ENCODE data around the gene HABP4.

The HABP4 gene

DNA sequence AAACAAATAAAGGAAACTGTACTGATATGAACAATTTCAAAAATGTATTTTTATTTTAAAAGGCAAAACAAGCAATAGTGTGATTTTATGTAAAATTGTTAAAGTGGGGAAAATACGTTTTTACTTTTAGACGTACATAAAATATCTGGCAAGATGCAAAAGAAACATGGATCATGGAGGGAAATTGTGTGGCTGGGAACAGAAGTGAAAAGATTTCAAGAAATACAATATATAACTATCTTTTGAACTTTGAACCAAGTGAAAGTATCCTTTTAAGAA is 30.3 kb upstream of the HABP4 start:
- H3K9me3 ChIP-seq (ENCODE audit: insufficient read depth, low read depth, low read length), result no peaks in the 10 kb centered on the region
- no peaks in the 10 kb centered on the region for H3K36me3 ChIP-seq (ENCODE audit: insufficient read depth, low read depth, low read length)
- H3K4me1 ChIP-seq (ENCODE audit: insufficient read depth, low read length), result peaks cover 14% of the 10 kb centered on the region
- H3K9ac ChIP-seq (ENCODE audit: low read depth, low read length), result peak overlapping the region; percentile 95; the same call in 1 of the 2 replicates
- H3K27me3 ChIP-seq (ENCODE audit: insufficient read depth, low read length), result no peaks in the 10 kb centered on the region
- H3K27ac ChIP-seq (ENCODE audit: low read length), result peak overlapping the region; percentile 67
- peak overlapping the region; percentile 81 for H3K4me3 ChIP-seq (ENCODE audit: low read length)

DNA sequence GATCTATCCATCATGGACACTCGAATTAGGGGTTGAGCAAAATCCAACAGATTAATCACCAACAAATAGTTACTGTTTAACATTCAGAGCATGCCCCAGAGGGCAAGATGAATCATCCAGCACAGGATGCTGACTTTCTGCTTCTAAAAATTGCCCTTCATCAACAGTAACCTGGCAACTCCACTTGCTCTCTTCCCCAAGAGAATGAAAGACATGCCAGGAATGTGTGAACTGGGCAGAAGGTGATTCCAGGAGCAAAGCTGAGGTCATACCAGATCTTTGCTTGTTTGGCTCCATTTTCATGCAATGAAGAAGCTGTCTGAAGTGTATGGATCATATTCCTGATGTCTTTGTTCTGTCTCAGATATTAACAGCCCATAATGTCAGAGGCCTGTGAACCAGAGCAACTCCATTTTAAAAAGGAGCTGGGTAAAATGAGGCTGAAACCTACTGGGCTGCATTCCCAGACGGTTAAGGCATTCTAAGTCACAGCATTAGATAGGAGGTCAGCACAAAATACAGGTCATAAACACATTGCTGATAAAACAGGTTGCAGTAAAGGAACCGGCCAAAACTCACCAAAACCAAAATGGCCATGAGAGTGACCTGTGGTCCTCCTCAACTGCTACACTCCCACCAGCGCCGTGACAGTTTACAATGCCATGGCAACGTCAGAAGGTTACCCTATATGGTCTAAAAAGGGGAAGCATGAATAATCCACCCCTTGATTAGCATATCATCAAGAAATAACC is 29.3 kb upstream of the HABP4 start:
- no peak overlapping the region for H3K27ac ChIP-seq (ENCODE audit: low read length)
- peak overlapping the region; percentile 95; the same call in 1 of the 2 replicates for H3K9ac ChIP-seq (ENCODE audit: low read depth, low read length)
- peaks cover 14% of the 10 kb centered on the region for H3K4me1 ChIP-seq (ENCODE audit: insufficient read depth, low read length)
- H3K36me3 ChIP-seq (ENCODE audit: insufficient read depth, low read depth, low read length), result no peaks in the 10 kb centered on the region
- peak overlapping the region; percentile 24; the same call in 1 of the 2 replicates for H3K4me3 ChIP-seq (ENCODE audit: low read length)
- no peaks in the 10 kb centered on the region for H3K27me3 ChIP-seq (ENCODE audit: insufficient read depth, low read length)
- H3K9me3 ChIP-seq (ENCODE audit: insufficient read depth, low read depth, low read length), result no peaks in the 10 kb centered on the region

- no peaks in the 10 kb centered on the region for H3K9me3 ChIP-seq (ENCODE audit: insufficient read depth, low read depth, low read length)
- no peaks in the 10 kb centered on the region for H3K36me3 ChIP-seq (ENCODE audit: insufficient read depth, low read depth, low read length)
- no peak overlapping the region for H3K4me3 ChIP-seq (ENCODE audit: low read length)
- peaks cover 14% of the 10 kb centered on the region for H3K4me1 ChIP-seq (ENCODE audit: insufficient read depth, low read length)
- H3K27ac ChIP-seq (ENCODE audit: low read length), result no peak overlapping the region
- H3K9ac ChIP-seq (ENCODE audit: low read depth, low read length), result no peak overlapping the region
- no peaks in the 10 kb centered on the region for H3K27me3 ChIP-seq (ENCODE audit: insufficient read depth, low read length)
These were observed 26.5 kb upstream of the HABP4 start for GRCh38 chr9:96423322-96423984.

DNA sequence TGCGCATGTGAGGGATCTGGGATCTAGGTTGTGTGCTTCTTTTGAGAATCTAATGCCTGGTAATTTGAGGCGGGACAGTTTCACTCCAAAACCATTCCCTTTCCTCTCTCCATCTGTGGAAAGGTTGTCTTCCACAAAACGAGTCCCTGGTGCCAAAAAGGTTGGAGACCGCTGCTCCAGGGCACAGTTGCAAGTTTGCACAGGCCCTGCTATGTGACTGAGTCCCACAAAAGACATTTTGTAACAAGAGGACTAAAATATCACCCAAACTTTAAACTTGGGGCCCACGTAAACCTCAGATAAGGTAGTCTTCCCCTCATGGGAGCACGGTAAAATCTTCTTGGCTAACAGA is 26.0 kb upstream of the HABP4 start:
- H3K27me3 ChIP-seq (ENCODE audit: insufficient read depth, low read length), result no peaks in the 10 kb centered on the region
- H3K4me1 ChIP-seq (ENCODE audit: insufficient read depth, low read length), result peaks cover 14% of the 10 kb centered on the region
- H3K36me3 ChIP-seq (ENCODE audit: insufficient read depth, low read depth, low read length), result no peaks in the 10 kb centered on the region
- H3K9me3 ChIP-seq (ENCODE audit: insufficient read depth, low read depth, low read length), result no peaks in the 10 kb centered on the region
- no peak overlapping the region for H3K4me3 ChIP-seq (ENCODE audit: low read length)
- H3K9ac ChIP-seq (ENCODE audit: low read depth, low read length), result no peak overlapping the region
- no peak overlapping the region for H3K27ac ChIP-seq (ENCODE audit: low read length)

- Histone ChIP-seq H3K4me1 (ENCODE audit: insufficient read depth, low read length) (peaks cover 4% of the 10 kb centered on the region; the same call in 1 of the 2 replicates), H3K27me3 (ENCODE audit: insufficient read depth, low read length) (no peaks in the 10 kb centered on the region), H3K36me3 (ENCODE audit: insufficient read depth, low read depth, low read length) (no peaks in the 10 kb centered on the region), H3K9me3 (ENCODE audit: insufficient read depth, low read depth, low read length) (no peaks in the 10 kb centered on the region), H3K27ac (ENCODE audit: low read length) (no peak overlapping the region), H3K9ac (ENCODE audit: low read depth, low read length) (no peak overlapping the region), H3K4me3 (ENCODE audit: low read length) (no peak overlapping the region)
These were observed 24.3 kb upstream of the HABP4 start for GRCh38 chr9:96425500-96426169.

DNA sequence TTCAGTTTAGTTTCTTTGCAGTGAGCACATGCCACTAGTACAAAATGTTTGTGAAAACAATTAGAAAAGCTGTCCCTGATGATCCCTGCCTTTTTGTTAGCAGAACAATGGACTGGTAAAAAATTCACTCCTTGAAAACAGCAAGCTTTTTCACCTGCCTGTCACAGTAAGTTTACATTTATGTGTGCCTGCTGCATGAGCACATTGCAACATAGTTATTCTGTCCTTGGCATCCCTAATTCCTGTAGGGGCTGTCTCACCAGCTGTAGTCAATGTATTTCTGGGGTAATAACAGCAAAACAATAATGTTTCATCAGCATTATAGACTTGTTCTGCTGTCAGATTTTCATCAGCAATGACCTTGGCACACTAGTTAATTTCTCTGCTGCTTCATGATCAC is 20.2 kb upstream of the HABP4 start:
- no peaks in the 10 kb centered on the region for H3K9me3 ChIP-seq (ENCODE audit: insufficient read depth, low read depth, low read length)
- H3K9ac ChIP-seq (ENCODE audit: low read depth, low read length), result no peak overlapping the region
- H3K27me3 ChIP-seq (ENCODE audit: insufficient read depth, low read length), result no peaks in the 10 kb centered on the region
- no peaks in the 10 kb centered on the region for H3K36me3 ChIP-seq (ENCODE audit: insufficient read depth, low read depth, low read length)
- H3K4me1 ChIP-seq (ENCODE audit: insufficient read depth, low read length), result no peaks in the 10 kb centered on the region
- no peak overlapping the region for H3K27ac ChIP-seq (ENCODE audit: low read length)
- H3K4me3 ChIP-seq (ENCODE audit: low read length), result no peak overlapping the region

DNA sequence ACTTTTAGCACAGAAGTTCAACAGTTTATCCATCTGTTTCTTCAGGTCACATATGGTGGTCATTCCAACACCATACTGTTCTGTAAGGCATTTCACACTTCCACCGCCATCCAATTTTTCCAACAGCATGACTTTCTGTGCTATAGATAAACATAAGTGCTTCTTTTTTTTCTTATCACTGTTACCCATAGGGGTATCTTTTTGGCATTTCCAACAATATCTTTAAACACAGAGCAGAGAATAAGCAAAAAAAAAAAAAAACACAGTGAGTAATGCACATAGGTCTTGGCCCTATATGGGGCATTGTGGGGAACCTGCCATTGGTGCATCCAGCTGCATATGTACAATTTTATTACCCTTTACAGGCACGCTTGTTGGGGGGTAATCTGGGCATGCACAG is 19.6 kb upstream of the HABP4 start:
- H3K4me1 ChIP-seq (ENCODE audit: insufficient read depth, low read length), result no peaks in the 10 kb centered on the region
- no peaks in the 10 kb centered on the region for H3K27me3 ChIP-seq (ENCODE audit: insufficient read depth, low read length)
- no peaks in the 10 kb centered on the region for H3K9me3 ChIP-seq (ENCODE audit: insufficient read depth, low read depth, low read length)
- no peak overlapping the region for H3K4me3 ChIP-seq (ENCODE audit: low read length)
- H3K36me3 ChIP-seq (ENCODE audit: insufficient read depth, low read depth, low read length), result no peaks in the 10 kb centered on the region
- H3K27ac ChIP-seq (ENCODE audit: low read length), result no peak overlapping the region
- no peak overlapping the region for H3K9ac ChIP-seq (ENCODE audit: low read depth, low read length)

- Histone ChIP-seq H3K4me3 (ENCODE audit: low read length) (no peak overlapping the region), H3K27ac (ENCODE audit: low read length) (no peak overlapping the region), H3K36me3 (ENCODE audit: insufficient read depth, low read depth, low read length) (no peaks in the 10 kb centered on the region), H3K4me1 (ENCODE audit: insufficient read depth, low read length) (no peaks in the 10 kb centered on the region), H3K9me3 (ENCODE audit: insufficient read depth, low read depth, low read length) (no peaks in the 10 kb centered on the region), H3K9ac (ENCODE audit: low read depth, low read length) (no peak overlapping the region), H3K27me3 (ENCODE audit: insufficient read depth, low read length) (no peaks in the 10 kb centered on the region)
These were observed 14.6 kb upstream of the HABP4 start for GRCh38 chr9:96435345-96435744.

- Histone ChIP-seq H3K27me3 (ENCODE audit: insufficient read depth, low read length) (no peaks in the 10 kb centered on the region), H3K4me3 (ENCODE audit: low read length) (no peak overlapping the region), H3K9me3 (ENCODE audit: insufficient read depth, low read depth, low read length) (no peaks in the 10 kb centered on the region), H3K27ac (ENCODE audit: low read length) (no peak overlapping the region), H3K9ac (ENCODE audit: low read depth, low read length) (no peak overlapping the region), H3K4me1 (ENCODE audit: insufficient read depth, low read length) (no peaks in the 10 kb centered on the region), H3K36me3 (ENCODE audit: insufficient read depth, low read depth, low read length) (no peaks in the 10 kb centered on the region)
These were observed 13.9 kb upstream of the HABP4 start for GRCh38 chr9:96436063-96436455.

DNA sequence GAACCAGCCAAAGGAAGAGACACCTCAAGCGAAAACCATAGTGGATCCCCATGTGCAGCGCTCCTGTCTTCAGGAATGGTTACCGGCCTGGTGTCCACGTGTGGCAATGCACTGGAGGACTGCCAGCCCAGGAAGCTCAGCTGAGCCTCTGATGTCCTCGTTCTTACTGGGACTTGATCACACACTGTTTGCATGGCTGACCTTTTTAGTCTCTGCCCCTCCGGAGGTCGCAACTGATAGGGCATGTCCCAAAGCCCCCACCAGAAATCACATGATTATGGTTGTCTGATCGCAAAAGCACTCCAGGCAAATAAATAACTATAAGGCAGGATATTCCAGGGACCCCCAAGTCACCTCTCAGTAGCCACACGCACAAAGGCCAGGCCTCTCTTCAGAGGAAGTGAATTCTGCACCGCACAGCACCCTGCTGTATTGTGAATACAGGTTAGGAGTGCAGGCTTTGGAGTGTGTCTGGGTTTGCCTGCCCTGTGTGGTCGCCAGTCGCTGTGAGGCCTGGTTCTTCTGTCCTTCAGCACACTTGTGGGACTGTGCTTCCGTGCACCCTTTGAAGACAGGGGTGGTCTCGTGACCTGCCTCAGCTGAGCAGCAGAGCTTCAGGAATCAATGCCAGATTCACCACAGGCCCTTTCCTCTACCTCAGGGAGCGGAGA is 13.4 kb upstream of the HABP4 start:
- Histone ChIP-seq H3K9ac (ENCODE audit: low read depth, low read length) (no peak overlapping the region), H3K36me3 (ENCODE audit: insufficient read depth, low read depth, low read length) (no peaks in the 10 kb centered on the region)

GRCh38 chr9:96437454-96437853 is 12.5 kb upstream of the HABP4 start:
- no peak overlapping the region for H3K9ac ChIP-seq (ENCODE audit: low read depth, low read length)
- no peak overlapping the region for H3K27ac ChIP-seq (ENCODE audit: low read length)
- H3K4me1 ChIP-seq (ENCODE audit: insufficient read depth, low read length), result no peaks in the 10 kb centered on the region
- H3K36me3 ChIP-seq (ENCODE audit: insufficient read depth, low read depth, low read length), result no peaks in the 10 kb centered on the region
- H3K4me3 ChIP-seq (ENCODE audit: low read length), result no peak overlapping the region
- no peaks in the 10 kb centered on the region for H3K27me3 ChIP-seq (ENCODE audit: insufficient read depth, low read length)
- no peaks in the 10 kb centered on the region for H3K9me3 ChIP-seq (ENCODE audit: insufficient read depth, low read depth, low read length)

More for the DNA sequence above, 13.4 kb upstream of the HABP4 start:
- Histone ChIP-seq H3K27ac (ENCODE audit: low read length) (no peak overlapping the region), H3K27me3 (ENCODE audit: insufficient read depth, low read length) (no peaks in the 10 kb centered on the region), H3K4me1 (ENCODE audit: insufficient read depth, low read length) (no peaks in the 10 kb centered on the region), H3K4me3 (ENCODE audit: low read length) (no peak overlapping the region), H3K9me3 (ENCODE audit: insufficient read depth, low read depth, low read length) (no peaks in the 10 kb centered on the region)

Data from iPS-20b (cell line).